A549 treated with AZD2906 at 1 μM for 4 hours (cell line): ENCODE results near the gene KLK8. TPM values are rescaled to one million over a fixed set of nuclear protein-coding genes. Genes with fewer than 3 reads are reported as not detected.

Experiments
- total RNA-seq: library from RNA; stranded (reverse); fragments of 200-300 nt; extraction: Qiagen RNA extraction; gene quantifications from 5 replicates; pipeline ENCODE4 v1.2.3, GENCODE V29; 2022

The KLK8 gene, protein sequence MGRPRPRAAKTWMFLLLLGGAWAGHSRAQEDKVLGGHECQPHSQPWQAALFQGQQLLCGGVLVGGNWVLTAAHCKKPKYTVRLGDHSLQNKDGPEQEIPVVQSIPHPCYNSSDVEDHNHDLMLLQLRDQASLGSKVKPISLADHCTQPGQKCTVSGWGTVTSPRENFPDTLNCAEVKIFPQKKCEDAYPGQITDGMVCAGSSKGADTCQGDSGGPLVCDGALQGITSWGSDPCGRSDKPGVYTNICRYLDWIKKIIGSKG
- not detected in 5 replicates for total RNA-seq

DNA sequence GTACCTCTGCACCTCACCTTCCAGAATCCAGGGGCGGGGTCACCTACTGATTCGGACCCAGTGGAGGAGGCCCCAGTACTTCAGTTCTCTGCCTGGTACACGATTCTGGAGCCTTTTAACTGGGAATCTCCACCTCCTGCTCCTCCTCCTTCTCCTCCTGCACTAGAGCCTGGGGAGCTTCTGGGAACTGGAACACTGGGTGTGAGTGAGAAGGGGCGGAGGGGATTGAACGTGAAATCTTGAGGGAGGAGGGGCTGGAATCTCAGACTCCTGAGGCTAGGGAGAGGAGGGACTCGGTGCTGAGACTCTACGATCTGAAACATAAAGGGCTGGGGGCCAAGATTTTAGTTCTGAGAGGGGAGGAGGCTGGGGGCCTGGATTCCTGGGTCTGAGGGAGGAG, at the start of gene KLK8:
KLK8 (minus strand) TSS at position 90 of the 400 bp plus-strand sequence. CDS start 437 bp downstream, outside the sequence.

DNA sequence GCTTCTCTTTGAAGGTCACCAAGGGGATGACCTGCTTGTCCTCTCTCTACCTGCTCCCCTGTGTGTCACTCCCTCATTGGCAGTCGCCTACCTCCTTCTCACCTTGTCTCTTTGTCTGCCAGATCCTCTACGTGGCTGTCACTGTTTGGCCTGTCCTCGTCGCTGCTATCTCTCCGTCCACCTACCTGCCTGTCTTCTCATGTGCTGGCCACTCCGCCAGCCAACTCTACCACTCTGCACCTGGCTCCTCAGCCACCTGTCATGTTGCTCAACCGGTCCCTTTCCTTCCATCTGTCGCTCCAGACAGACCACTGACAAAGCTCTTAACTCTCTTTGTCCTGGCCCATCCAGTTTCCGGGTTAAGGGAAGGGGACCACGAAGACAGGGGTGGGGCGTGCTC, 33.3 kb upstream of the KLK8 start, which contains the start of gene KLK12:
KLK12 (minus strand) TSS at position 299 of the 400 bp plus-strand sequence. CDS start 381 bp downstream, outside the sequence.

DNA sequence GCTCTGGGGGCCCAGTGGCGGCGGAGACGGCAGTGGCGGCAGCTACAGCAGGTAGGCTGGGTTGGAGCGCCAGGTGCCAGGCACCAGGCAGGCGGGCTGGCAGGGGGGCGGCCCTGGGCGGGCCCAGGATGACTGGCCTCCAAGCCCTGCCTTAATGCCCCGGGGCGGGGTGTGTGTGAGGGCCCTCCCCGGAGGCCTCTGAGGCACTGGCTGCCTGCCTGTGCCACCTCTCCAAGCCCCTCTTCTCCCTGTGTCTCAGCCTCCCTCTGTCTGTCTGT, 25.1 kb upstream of the KLK8 start, which contains the start of gene KLK11:
KLK11 (minus strand) TSS at position 63 of the 278 bp plus-strand sequence. CDS start 985 bp downstream, outside the sequence.

DNA sequence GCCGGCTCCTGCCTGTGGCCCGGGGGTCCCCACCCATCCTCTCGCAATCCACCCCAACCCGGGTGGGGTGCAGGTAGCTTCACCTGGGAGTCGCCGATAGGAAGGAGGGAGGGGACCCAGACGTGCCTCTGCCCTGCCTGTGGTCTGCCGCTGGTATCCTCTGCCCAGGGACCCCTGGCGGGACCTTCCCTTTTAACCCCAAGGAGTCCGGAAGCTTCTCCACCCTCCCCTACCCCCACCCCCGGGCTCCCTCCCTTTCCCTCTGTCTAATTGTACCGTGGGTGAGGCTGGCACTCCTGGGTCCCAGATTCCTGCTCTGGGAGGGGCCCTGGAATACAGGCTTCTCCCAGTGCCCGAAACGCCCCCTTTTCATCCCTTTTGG, 18.1 kb upstream of the KLK8 start, which contains the start of gene KLK10:
KLK10 (minus strand) TSS at position 166 of the 382 bp plus-strand sequence. CDS start 579 bp downstream, outside the sequence.

DNA sequence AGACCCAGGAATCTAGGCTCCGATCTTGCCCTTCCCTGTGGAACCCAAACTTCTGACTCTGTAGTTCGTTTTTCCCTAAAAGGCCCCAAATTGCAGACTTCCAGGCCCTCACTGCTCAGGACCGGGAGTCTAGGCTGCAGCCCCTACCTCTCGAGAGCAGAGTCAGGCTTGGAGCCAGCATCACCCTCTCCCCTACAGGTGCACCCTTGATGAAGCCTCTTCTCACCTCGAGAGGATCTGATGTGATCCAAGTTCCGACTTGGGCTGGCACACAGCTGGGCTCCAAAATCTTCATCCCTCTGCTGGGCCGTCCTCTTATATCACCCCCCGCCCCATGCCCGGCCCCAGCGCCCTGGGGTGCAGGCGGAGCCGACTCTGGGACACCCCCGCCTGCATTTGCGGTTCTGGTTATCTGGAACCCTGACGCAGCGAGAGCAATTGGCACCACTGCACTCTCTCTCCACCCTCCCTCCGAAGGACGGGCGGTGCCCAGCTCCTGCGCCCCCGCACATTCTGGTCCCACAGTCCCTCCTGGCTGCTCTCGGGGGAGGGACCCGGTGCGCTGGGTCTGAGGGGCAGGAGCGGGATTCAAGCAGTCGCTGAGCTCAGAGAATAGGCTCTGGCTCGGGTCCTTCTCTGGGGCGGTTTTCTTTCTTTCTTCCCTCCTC, 17.6 kb downstream of the KLK8 start, which contains the start of gene KLK7:
KLK7 (minus strand) TSS at position 293 of the 668 bp plus-strand sequence. CDS start 1,518 bp downstream, outside the sequence.

DNA sequence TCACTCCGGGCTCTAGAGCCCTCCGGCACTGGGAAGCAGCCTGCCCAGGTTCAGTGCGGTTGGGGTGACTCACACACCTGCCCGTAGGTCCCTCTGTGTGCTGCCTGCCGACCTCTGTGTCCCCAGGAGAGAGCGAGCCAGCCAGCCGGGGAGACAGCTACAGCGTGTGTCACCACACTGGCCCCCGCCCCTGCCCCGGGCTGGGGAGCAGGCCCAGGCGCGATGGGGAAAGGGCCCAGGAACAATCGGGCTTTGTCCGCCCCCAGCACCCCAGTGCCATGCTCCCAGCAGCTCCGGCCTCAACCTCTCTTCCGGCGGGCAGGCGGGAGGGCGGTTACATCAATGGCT, 32.0 kb downstream of the KLK8 start, which contains the start of gene KLK6:
KLK6 (minus strand) TSS at position 179 of the 348 bp plus-strand sequence. CDS start 1,487 bp downstream, outside the sequence.

DNA sequence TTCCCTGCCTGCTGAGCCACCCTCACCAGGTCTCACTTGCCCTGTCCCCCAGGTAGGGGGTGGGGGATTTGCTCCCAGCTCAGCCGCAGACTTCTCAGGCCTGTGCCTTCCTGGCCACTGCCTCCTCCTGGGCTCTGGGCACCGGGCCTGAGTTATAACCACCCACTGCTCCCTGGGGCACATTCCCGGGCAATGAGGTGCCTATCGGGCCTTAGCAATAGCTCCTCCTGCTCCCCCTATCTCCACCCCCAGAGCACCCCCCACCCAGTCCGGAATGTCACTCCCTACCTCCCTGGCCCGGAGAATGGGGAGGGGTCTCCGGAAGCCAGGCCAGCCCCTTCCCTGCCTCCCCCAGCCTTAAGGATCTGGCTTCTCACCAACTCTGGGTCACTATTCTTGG, 48.5 kb downstream of the KLK8 start, which contains the start of gene KLK5:
KLK5 (minus strand) TSS at position 129 of the 400 bp plus-strand sequence. CDS start 381 bp downstream, outside the sequence.

Other genes starting within 250 kb of the KLK8 start
- not detected in 5 replicates for gene GPR32, start 231.1 kb downstream of the KLK8 start, total RNA-seq
- gene ACP4, start 211.2 kb downstream of the KLK8 start, total RNA-seq: not detected in 5 replicates
- 0.09 to 0.29 TPM (median 0.20 TPM) in 5 replicates for gene KLK1, start 177.8 kb downstream of the KLK8 start, total RNA-seq
- not detected in 5 replicates for gene KLK15, start 168.0 kb downstream of the KLK8 start, total RNA-seq
- not detected in 5 replicates for gene KLK3, start 146.7 kb downstream of the KLK8 start, total RNA-seq
- 0.06 to 0.27 TPM (median 0.13 TPM) in 5 replicates for gene KLK2, start 128.2 kb downstream of the KLK8 start, total RNA-seq
- gene KLK4, start 90.2 kb downstream of the KLK8 start, total RNA-seq: 0.14 to 0.17 TPM (median 0.16 TPM) in 3 of 5 replicates, not detected in the others
- 0.09 TPM in 1 of 5 replicates, not detected in the others for gene KLK5, start 48.6 kb downstream of the KLK8 start, total RNA-seq
- 0.15 to 0.54 TPM (median 0.22 TPM) in 5 replicates for gene KLK6, start 32.0 kb downstream of the KLK8 start, total RNA-seq
- 0.09 to 0.17 TPM in 2 of 5 replicates, not detected in the others for gene KLK7, start 17.7 kb downstream of the KLK8 start, total RNA-seq
- gene KLK10, start 18.1 kb upstream of the KLK8 start, total RNA-seq: 0.17 to 0.65 TPM (median 0.30 TPM) in 5 replicates
- gene KLK11, start 25.0 kb upstream of the KLK8 start, total RNA-seq: not detected in 5 replicates
- gene KLK12, start 33.4 kb upstream of the KLK8 start, total RNA-seq: not detected in 5 replicates
- 0.06 to 0.20 TPM (median 0.15 TPM) in 5 replicates for gene KLK13, start 63.5 kb upstream of the KLK8 start, total RNA-seq
- gene KLK14, start 81.3 kb upstream of the KLK8 start, total RNA-seq: 0.17 to 0.61 TPM (median 0.33 TPM) in 5 replicates
- gene CTU1, start 106.8 kb upstream of the KLK8 start, total RNA-seq: 4.6 to 17.1 TPM (median 13.6 TPM) in 5 replicates
- gene SIGLEC9, start 123.3 kb upstream of the KLK8 start, total RNA-seq: 0.06 TPM in 2 of 5 replicates, not detected in the others
- gene SIGLEC7, start 140.7 kb upstream of the KLK8 start, total RNA-seq: not detected in 5 replicates
- gene CD33, start 223.5 kb upstream of the KLK8 start, total RNA-seq: 0.08 to 0.10 TPM (median 0.09 TPM) in 4 of 5 replicates, not detected in the other
- gene SIGLECL1, start 249.5 kb upstream of the KLK8 start, total RNA-seq: not detected in 5 replicates